T-helper 9 cell (primary cell): Measurements from ENCODE around the gene RBBP8.

Experiments
- DNase-seq: peaks from one replicate; pipeline ENCODE4 v3.0.0-alpha.2; 2020

The RBBP8 gene

GRCh38 chr18:22999647-23000046 is 66.5 kb downstream of the RBBP8 start:
- DNase-seq: no peak

- no peak for DNase-seq
Observed at GRCh38 chr18:23003289-23003688, 70.2 kb downstream of the RBBP8 start.

- no peak for DNase-seq
Observed at GRCh38 chr18:23012249-23012648, 79.1 kb downstream of the RBBP8 start.

DNA sequence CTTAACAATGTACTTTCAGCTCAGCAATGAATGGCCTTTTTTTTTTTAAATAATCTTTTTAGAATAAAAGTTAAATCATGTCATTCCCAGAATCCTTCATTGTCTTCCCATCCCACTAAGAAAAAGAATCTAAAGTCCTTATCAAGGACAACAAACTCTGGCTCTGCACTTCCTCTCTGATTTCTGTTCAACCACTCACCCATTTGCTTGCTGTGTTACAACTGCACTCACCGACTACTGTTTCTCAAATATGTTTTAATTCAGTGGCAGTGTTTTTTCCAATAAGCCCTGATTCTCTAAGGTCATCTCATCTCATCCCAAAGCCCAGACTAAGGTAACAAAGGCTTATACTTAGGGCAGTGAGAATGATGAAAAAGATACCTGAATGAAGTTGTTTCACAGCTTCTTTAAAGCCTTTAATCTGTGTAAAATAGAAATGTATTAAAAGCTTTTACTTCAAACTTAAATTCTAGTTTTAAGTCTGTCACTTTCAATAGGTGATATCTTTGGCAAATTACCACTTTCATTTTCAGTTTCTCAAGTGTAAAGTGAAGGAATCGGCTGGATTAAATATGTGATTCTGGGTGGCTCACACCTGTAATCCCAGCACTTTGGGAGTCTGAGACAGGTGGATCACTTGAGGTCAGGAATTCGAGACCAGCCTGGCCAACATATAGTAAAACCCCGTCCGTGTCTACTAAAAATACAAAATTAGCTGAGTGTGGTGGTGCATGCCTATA is 87.6 kb downstream of the RBBP8 start:
- no peak for DNase-seq

DNA sequence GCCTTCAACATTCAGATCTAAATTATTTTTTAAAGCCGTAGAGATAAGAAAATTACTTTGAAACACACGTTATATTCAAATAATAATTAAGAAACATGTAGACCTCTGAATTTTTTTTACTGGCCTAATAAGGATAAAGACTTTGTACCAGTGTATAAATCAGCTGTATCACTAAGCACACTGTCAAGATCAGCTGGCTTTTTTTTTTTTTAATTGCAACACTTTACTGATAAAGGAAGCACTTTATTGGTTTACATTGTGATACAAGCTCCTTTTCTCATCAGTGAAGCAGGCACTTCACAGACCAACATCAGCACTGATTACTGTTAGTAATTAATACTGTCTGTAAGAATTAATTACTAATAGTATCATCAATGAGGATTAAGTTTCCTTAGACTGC is 88.5 kb downstream of the RBBP8 start:
- DNase-seq: no peak

DNA sequence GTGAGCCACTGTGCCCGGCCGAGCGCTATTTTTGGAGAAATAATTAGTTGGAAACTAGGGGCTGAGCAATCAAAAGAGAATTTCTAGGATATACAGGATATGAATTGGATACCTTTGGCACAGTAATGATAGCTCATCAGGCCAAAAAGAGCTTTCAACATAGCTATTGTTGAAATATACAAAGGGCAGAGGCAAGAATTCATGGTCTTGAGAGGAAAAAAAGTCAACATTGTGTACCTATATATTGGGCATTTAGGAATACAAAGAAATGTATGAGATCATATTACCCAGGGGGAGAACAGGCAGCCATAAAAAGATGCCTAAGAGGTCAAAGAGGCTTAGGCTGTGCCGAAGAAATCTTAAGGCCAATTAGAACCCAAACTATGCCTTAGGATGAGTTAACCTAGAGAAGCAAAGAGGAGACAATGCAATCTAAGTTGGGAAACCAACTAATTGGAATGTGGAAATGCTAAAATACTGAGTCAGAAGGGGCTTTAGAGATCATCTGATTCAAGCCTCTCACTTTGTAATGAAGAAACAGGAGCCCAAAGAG is 99.0 kb downstream of the RBBP8 start:
- DNase-seq: no peak

- DNase-seq: no peak
Observed at GRCh38 chr18:23033056-23033455, 99.9 kb downstream of the RBBP8 start.

DNA sequence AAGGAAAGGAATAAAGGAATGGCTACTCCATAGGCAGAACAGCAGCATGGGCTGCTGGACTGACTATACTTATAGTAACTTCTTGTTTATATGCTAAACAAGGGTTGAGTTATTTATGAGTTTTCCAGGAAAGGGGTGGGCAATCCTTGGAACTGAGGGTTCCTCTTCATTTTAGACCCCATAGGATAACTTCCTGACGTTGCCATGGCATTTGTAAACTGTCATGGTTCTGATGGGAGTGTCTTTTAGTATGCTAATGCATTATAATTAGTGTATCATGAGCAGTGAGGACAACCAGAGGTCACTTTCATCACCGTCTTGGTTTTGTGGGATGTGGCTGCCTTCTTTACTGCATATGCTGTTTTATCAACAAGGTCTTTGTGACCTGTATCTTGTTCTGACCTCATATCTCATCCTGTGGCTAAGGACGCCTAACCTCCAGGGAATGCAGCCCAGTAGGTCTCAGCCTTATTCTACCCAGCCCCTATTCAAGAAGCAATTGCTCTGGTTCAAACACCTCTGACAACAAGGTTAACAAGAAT is 103.6 kb downstream of the RBBP8 start:
- no peak for DNase-seq

GRCh38 chr18:23037646-23038045 is 104.5 kb downstream of the RBBP8 start:
- DNase-seq: no peak

DNA sequence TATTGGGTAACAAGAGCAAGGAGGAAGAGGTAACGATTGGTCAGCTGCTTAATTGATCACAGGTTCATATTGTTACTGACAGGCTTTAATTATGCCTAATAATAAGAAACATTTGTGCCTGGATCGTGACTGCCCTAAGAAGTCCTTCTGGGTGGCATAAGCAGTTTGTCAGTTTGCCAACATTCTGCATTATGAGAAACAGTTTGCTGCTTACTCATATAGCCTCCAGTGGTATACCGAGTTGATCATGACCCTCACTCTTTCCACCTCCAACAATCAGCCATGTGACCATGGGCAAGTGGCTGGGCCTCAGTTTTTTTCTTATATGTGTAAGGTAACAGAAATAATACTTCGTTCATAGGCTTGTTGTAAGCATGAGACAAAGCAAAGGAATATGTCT is 105.6 kb downstream of the RBBP8 start:
- no peak for DNase-seq

- DNase-seq: no peak
Observed at GRCh38 chr18:23042133-23042532, 109.0 kb downstream of the RBBP8 start.

- no peak for DNase-seq
Observed at GRCh38 chr18:23043803-23044376, 110.8 kb downstream of the RBBP8 start.

GRCh38 chr18:23049698-23050373 is 116.7 kb downstream of the RBBP8 start:
- DNase-seq: no peak

DNA sequence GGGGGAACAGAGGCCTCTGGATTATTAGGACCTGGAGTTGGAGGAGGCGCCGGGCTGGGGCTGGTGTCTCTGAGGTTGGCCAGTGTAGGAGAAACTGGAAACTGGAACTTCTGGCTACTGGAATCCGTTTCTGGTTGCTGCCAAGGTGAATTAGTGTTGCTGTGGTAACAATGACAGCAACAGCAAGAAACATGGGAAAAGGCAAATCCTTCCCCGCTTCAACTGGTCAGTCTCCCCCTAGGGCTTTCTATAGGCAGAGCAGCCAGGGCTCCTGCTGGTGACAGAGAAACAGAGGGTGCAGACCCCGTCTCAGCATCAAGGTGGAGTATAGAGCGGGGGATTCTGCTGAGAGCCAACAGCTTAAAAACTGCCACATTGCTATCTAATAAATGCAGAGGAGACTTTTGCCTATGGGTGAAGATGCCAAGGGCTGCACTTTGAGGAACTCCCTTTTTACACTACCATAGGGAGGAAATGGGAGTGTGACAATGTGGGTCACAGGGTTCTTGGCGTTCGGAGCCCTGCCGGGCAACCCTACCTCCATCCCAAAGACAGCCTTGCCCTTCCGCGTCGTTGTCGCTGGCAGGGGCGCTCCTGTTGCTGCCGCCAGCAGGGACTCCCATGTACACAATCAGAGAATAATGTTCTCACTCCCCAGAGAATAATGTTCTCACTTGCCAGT is 120.8 kb downstream of the RBBP8 start:
- no peak for DNase-seq

GRCh38 chr18:23054553-23054952 is 121.4 kb downstream of the RBBP8 start:
- no peak for DNase-seq

- no peak for DNase-seq
Observed at GRCh38 chr18:23056315-23056714, 123.2 kb downstream of the RBBP8 start.

DNA sequence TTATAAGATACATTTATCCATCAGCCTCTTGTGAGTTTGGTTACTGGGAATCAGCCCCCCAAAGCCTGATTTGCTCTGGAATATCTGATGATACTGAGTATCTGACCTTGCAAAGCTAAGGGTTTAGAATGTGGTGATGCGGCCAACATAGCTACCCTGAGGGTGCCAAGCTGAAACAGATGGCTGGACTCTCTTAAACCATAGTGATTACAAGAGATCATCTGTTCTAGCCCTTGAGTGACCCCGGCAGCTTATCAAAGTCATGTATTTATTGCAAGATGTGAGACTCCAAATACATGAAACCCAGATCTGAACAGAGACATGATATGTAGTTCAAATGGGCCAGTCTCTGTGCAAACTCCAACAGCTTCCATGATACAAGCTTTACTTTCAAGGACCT is 124.0 kb downstream of the RBBP8 start:
- DNase-seq: no peak

DNA sequence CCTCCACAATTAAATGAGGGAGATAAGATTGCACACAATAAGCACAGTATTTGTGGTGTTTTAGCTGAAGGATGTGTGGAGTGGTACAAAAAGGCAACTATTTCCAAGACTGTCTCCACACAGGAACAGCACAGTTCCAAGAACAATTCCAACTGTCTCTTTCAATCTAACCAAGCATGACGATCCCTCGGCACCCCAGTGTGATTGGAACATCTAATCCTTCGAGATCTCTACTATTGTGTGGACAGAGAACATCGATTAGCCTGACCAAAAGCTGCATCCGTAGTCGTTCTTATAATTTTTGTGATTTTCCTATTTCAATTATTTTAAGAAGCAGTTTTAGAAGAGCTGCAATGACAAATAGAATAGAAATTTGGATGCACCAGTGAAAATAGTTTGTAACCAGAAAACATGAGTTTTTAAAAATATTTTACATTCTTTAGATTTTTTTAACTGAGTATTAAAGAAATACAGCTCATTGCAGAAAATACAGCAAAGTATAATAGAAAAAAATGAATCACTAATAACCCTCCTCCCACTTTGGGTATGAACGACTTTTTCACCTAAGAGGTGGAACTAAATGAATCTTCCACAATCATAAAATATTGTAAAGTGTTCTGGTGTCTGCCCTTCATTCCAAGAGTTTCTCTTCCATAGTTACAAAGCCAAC is 125.8 kb downstream of the RBBP8 start:
- DNase-seq: no peak

DNA sequence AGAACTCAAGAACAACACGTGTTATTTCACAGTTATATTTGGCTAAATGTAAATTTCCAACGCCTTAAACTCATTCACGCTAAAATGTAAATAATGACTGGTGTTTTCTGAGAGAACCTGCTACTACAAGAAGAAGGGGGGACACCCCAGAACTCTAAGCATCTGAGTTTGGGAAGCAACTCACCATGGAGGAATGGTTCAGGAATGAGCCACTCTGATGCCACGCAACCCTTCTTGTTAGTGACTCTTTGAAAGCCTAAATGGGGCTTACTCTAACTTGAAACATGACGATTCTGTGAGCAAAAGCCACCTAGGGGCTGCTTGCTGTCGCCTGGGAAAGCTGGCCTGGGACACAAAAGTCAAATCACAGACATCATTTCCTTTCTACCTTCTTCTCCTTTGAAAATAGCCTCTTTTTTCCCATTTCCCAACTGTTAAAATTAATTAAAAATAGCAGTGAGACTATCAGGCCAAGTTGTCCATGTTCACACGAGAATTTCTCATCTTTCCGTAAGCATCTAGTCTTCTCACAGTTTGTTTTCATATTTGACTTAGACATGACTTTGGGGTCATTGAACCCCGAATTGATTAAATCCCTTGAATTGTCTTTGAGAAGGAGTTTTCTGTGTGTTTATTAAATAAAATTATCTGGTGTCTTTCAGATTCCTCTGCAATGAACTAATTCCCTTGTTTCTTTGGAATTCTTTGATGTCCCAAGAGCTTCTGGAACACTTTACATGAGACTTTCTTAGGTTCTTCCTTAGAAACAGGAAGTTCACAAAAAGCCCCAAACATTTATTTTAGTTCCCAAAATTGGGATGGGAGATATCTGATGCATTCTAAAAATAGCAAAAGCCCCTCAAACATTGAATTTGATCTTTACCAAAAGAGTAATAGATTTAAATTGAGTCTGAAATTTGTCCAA is 126.7 kb downstream of the RBBP8 start:
- DNase-seq: no peak

DNA sequence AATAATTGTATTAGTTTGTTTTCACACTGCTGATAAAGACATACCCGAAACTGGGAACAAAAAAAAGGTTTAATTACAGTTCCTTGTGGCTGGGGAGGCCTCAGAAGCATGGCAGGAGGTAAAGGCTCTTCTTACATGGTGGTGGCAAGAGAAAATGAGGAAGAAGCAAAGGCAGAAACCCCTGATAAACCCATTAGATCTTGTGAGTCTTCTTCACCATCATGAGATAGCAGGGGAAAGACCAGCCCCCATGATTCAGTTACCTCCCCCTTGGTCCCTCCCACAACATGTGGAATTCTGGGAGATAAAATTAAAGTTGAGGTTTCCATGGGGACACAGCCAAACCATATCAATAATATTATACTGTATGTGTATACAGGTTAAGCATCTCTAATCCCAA is 128.9 kb downstream of the RBBP8 start:
- no peak for DNase-seq

DNA sequence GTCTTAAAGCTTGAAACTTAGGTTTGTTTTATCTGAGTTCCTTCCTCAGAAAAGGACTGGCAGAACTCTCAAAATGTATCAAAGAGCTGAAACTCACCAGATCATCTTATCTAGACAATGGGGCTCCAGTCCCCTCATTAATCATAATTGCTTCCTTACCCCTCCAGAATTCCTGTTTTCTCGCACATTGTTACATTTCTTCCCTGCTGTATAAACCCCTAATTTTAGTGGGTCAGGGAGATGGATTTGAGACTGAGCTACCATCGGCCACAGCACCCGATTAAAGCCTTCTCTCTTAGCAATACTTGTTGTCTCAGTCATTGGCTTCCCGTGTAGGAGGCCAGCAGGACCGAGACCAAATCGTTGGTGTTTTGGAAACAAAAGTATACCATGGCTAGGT is 130.4 kb downstream of the RBBP8 start:
- no peak for DNase-seq
